ENCODE measurements around the gene RAB31. TPM values are rescaled to one million over a fixed set of nuclear protein-coding genes. Genes with fewer than 3 reads are reported as not detected.

Gene RAB31
- total and polyA plus RNA-seq, 2 of the 13 experiments (the other 11 are each of a cell fraction or from before 2014, with no cell fraction given): 1.1 to 1.7 TPM

- ChIA-PET CTCF (ENCODE audit: low intra/inter-chr PET ratio, low total read pairs) (no interaction called here), POLR2A (no interaction called here)
- no peak for ATAC-seq
- DNase-seq (ENCODE audit: low spot score): no peak
- intact Hi-C loops (cut with micrococcal nuclease; ENCODE audit: unreplicated experiment) (no loop called here), in situ Hi-C loops (cut with HindIII; ENCODE audit: extremely low pct_ligation_motif_present, low pct_unique_long_range_greater_than_20kb) (no loop called here)
- no peak overlapping the region for H3K4me2 ChIP-seq (ENCODE audit: low read depth, low read length)
- H2AFZ ChIP-seq (ENCODE audit: low read length): no peak overlapping the region
- H3K9ac ChIP-seq (ENCODE audit: insufficient read depth, low read depth, low read length): no peak overlapping the region
- no peaks in the 10 kb centered on the region for H3K9me3 ChIP-seq (ENCODE audit: low read length)
- H3K36me3 ChIP-seq (replicated peaks in 1 of 2; ENCODE audit: control insufficient read depth in 1 of 2, insufficient read depth in 2 of 2, low read length in 2 of 2): no peaks in the 10 kb centered on the region
- peaks cover 0 to 3% of the 10 kb centered on the region in 2 experiments; a peak in 1 of 5 replicates for H3K27me3 ChIP-seq (ENCODE audit: control insufficient read depth in 1 of 2, insufficient read depth in 2 of 2, low read length in 2 of 2)
- no peak overlapping the region for H3K4me3 ChIP-seq (replicated peaks in 1 of 3; ENCODE audit: insufficient read depth in 1 of 3, low read depth in 2 of 3, low read length in 3 of 3)
- BruUV-seq (replicated peaks): no TSS peak
- peaks cover 16% of the 10 kb centered on the region for H3K4me1 ChIP-seq (ENCODE audit: insufficient read depth, low read length)
- H3K27ac ChIP-seq (ENCODE audit: extremely low read length, insufficient read depth, low read length): no peak overlapping the region
- 56% methylated on average over 6 of the region's 8 CpGs for WGBS (ENCODE audit: low lambda C conversion rate)
- no peak for FAIRE-seq
- no peaks in the 10 kb centered on the region for H3K79me2 ChIP-seq (ENCODE audit: insufficient read depth, low read length)
- TF ChIP-seq FOSL1 (CRISPR knock-in tag; IDR thresholded peaks at IDR 0.05; ENCODE audit: borderline replicate concordance): no peak
- no peak for TF ChIP-seq ZFYVE20 (CRISPR knock-in tag; IDR thresholded peaks at IDR 0.05; ENCODE audit: borderline replicate concordance, low read depth)
- no peak for TF ChIP-seq PBX3 (CRISPR knock-in tag; IDR thresholded peaks at IDR 0.05; ENCODE audit: borderline replicate concordance)
- TF ChIP-seq, protein P1, sequence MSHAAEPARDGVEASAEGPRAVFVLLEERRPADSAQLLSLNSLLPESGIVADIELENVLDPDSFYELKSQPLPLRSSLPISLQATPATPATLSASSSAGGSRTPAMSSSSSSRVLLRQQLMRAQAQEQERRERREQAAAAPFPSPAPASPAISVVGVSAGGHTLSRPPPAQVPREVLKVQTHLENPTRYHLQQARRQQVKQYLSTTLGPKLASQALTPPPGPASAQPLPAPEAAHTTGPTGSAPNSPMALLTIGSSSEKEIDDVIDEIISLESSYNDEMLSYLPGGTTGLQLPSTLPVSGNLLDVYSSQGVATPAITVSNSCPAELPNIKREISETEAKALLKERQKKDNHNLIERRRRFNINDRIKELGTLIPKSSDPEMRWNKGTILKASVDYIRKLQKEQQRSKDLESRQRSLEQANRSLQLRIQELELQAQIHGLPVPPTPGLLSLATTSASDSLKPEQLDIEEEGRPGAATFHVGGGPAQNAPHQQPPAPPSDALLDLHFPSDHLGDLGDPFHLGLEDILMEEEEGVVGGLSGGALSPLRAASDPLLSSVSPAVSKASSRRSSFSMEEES (CRISPR knock-in tag; IDR thresholded peaks at IDR 0.05): no peak
- TF ChIP-seq, protein P2, sequence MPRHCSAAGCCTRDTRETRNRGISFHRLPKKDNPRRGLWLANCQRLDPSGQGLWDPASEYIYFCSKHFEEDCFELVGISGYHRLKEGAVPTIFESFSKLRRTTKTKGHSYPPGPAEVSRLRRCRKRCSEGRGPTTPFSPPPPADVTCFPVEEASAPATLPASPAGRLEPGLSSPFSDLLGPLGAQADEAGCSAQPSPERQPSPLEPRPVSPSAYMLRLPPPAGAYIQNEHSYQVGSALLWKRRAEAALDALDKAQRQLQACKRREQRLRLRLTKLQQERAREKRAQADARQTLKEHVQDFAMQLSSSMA (CRISPR knock-in tag; IDR thresholded peaks at IDR 0.05): no peak
- no peak for TF ChIP-seq CHCHD3 (CRISPR knock-in tag; IDR thresholded peaks at IDR 0.05)
- TF ChIP-seq CHD2 (IDR thresholded peaks at IDR 0.05; ENCODE audit: low read depth, low read length): no peak
- no peak for TF ChIP-seq LCORL (IDR thresholded peaks at IDR 0.05)
- no peak for TF ChIP-seq LCORL (CRISPR knock-in tag; IDR thresholded peaks at IDR 0.05)
- TF ChIP-seq ZNF781 (CRISPR knock-in tag; IDR thresholded peaks at IDR 0.05; ENCODE audit: borderline replicate concordance, not compliant biosample characterization): no peak
- H4K20me1 ChIP-seq (ENCODE audit: insufficient read depth, low read length): no peaks in the 10 kb centered on the region
Measured at GRCh38 chr18:9663377-9663776, 44.7 kb upstream of the RAB31 start.
